Astrocyte of the cerebellum (primary cell): ENCODE data around the gene OBP2B.

Source experiments
- DNase-seq: peaks from one replicate; pipeline ENCODE4 v3.0.0-alpha.2; 2011; ENCODE audit warnings: low read depth
- H3K4me3 ChIP-seq: 2 replicates; pipeline ENCODE4 v1.5.1; 2011; ENCODE audit warnings: mild to moderate bottlenecking, low read depth, low read length, moderate library complexity
- in situ Hi-C: cut with HindIII; loops from 2 replicates; pipeline ENCODE4 v1.10.0; 2017; ENCODE audit warnings: low sequenced_read_pairs
- TF ChIP-seq, protein P1 (sequence below): IDR thresholded peaks from 2 replicates; pipeline ENCODE4 v1.5.1; 2012; ENCODE audit warnings: low read length, low read depth, moderate library complexity, mild to moderate bottlenecking; ENCODE audit errors: missing control alignments

Gene OBP2B

DNA sequence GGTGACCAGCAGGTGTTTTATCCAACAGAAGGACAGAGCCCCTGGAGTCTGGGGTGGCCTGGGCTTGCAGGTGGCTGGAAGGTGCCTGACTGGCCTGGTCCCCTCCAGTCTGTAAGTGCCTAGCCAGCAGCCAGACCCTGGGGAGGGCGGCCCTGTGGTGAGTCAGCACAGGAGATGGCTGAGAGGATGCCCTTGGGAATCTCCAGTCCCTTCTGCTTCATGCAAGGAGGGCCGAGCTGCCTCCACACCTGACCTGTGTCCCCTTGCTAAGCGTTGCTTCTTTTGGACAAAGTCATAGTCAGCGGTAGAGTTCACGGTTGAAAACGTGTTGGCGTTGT is 20.2 kb downstream of the OBP2B start:
- TF ChIP-seq, protein P1, sequence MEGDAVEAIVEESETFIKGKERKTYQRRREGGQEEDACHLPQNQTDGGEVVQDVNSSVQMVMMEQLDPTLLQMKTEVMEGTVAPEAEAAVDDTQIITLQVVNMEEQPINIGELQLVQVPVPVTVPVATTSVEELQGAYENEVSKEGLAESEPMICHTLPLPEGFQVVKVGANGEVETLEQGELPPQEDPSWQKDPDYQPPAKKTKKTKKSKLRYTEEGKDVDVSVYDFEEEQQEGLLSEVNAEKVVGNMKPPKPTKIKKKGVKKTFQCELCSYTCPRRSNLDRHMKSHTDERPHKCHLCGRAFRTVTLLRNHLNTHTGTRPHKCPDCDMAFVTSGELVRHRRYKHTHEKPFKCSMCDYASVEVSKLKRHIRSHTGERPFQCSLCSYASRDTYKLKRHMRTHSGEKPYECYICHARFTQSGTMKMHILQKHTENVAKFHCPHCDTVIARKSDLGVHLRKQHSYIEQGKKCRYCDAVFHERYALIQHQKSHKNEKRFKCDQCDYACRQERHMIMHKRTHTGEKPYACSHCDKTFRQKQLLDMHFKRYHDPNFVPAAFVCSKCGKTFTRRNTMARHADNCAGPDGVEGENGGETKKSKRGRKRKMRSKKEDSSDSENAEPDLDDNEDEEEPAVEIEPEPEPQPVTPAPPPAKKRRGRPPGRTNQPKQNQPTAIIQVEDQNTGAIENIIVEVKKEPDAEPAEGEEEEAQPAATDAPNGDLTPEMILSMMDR, result no peak
- in situ Hi-C loops, result no loop called here
- DNase-seq, result no peak
- H3K4me3 ChIP-seq, result no peak overlapping the region

DNA sequence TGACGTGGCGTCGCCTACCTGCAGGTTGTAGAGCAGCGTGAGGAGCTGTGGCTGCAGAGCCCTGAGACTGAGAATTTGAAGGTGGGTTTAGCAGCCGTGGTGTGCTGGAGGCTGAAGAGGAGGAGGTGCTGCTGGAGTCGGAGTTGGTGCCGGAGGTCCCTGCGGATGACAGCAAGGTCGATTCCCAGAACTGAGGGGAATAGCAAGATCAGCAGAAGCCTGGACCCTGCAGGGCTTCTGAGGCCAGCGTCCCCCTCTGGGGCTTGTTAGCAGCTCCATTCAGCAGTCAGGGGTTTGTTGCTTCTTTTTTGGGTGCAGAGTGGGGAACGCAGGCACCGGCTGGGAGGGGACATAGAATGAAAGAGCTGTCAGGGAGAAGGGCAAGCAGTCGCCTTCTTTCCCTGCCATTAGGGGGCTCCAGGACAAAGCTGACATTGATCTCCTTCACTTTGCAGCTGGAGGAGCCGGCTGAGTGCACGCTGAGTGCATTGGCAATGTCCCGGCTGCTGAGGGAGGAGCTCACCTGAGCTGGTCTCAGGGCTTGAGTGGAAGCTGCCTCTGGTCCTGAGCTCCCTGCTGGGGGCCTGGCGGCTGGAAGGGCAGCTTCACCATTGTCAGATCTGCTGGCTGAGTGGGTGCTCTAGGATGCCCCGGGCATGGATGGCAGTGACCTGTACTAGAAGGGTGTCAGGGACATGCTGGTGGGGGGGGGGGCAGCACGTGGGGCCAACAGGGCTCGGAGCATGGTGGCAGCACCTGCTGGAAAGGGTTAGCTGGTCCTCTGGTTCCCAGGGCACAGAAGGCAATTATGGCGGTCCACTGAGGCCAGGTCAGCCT is 20.8 kb downstream of the OBP2B start:
- DNase-seq, result no peak
- in situ Hi-C loops, result no loop called here
- H3K4me3 ChIP-seq, result no peak overlapping the region
- TF ChIP-seq, protein P1, result no peak

DNA sequence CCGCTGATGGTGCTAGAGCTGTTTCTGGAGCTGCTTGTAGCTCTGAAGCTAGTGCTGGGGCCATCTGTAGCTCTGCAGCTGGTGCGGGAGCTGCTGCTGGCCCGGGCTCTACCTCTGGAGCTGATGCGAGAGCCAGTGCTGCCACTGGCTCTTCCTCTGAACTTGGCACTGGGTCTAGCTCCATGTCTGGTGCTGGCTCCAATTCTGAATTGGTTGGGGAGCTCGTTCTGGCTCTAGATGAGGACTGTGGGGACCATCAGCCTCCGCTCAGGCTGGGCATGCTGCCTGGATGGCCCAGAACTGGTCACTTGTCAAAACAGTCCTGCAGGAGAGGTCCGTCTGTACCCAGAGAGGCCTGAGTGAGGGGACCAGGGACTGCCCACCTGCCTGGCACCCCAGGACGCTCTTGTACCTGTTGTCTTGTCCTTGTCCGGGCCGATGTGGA is 21.5 kb downstream of the OBP2B start:
- H3K4me3 ChIP-seq, result no peak overlapping the region

GRCh38 chr9:133186736-133187135 is 22.3 kb downstream of the OBP2B start:
- TF ChIP-seq, protein P1, result no peak

More for the DNA sequence above, 21.5 kb downstream of the OBP2B start:
- TF ChIP-seq, protein P1, result no peak
- in situ Hi-C loops, result no loop called here
- no peak for DNase-seq

GRCh38 chr9:133184971-133185370 is 24.1 kb downstream of the OBP2B start:
- TF ChIP-seq, protein P1, result peak; percentile 73
- no peak overlapping the region for H3K4me3 ChIP-seq
- in situ Hi-C loops, result loop anchor here (5.0 kb wide), 1 partner anchor 68 kb away; no protein-coding TSS in a partner anchor
- DNase-seq, result peak; percentile 71

More at GRCh38 chr9:133186736-133187135, 22.3 kb downstream of the OBP2B start:
- DNase-seq, result no peak
- in situ Hi-C loops, result no loop called here
- H3K4me3 ChIP-seq, result no peak overlapping the region

DNA sequence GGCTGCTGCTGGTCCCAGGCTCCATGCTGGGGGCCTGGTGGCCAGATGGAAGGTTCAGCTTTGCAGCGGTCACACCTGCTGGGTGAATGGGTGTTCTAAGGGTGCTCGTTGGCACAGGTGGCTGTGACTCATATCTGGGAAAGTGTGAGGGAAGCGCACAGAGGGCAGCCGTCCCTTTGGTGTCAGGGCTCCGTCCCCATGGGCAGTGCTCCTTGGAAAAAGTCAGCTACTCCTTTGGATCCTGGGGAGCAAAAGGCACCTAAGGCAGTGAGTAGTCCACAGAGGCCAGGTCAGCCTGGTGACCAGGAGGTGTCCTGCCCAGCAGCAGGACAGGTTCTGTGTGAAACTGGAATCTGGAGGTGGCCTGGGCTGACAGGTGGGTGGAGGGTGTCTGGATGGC is 26.9 kb downstream of the OBP2B start:
- in situ Hi-C loops, result loop anchor here (5.0 kb wide), 1 partner anchor 65 kb away; no protein-coding TSS in a partner anchor
- no peak overlapping the region for H3K4me3 ChIP-seq
- TF ChIP-seq, protein P1, result no peak
- DNase-seq, result no peak
